Measurements from ENCODE around the gene MUTYH. TPM values are rescaled to one million over a fixed set of nuclear protein-coding genes. Genes with fewer than 3 reads are reported as not detected.

MUTYH gene
- total and polyA plus RNA-seq, 9 of the 15 experiments (the other 6 are each of a cell fraction or from before 2014, with no cell fraction given) = 3.4 to 53.5 (median 29.0) TPM

DNA sequence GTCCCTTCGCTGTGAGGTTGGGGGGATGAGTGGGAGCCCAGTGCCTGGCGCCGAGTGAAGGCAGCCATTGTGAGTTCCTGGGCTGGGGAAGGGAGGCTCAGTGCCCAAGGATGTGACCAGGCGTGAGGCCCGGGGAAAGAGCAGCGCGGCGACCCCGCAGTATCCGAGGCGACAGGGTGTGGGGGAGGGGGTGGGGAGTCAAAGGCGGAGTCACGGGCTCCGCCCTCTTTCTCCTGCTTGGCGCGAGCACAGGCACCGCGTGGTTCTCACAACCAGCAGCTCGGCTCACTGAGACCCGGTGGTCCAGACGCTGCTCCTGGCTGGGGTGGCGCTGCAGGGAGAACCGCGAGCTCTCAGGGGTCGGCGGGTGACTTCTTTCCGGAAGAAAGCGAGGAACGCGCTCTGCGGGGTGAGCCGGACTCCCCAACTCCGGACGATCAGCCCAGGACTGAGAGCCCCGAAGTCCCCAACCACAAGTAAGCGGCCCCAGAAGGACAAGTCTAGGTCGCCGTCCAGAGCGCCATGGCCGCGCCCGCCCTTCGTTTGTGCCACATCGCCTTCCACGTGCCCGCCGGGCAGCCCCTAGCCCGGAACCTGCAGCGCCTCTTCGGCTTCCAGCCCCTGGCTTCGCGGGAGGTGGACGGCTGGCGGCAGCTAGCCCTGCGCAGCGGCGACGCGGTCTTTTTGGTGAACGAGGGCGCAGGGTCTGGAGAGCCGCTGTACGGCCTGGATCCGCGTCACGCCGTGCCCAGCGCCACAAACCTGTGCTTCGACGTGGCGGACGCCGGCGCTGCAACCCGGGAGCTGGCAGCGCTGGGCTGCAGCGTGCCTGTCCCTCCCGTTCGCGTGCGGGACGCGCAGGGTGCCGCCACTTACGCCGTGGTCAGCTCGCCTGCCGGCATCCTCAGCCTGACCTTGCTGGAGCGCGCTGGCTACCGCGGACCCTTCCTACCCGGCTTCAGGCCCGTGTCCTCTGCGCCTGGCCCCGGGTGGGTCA, 13.3 kb downstream of the MUTYH start, which contains the start of gene HPDL:
Gene HPDL (plus strand): TSS at position 269 of the 997 bp plus-strand sequence. CDS start 254 bp downstream, at position 523.
- Histone ChIP-seq H3K4me2 (ENCODE audit: insufficient read depth, low read length) (no peak within 1 kb of the TSS), H3K9ac (ENCODE audit: insufficient read depth in 1 of 2, low read depth in 2 of 2, low read length in 2 of 2) (peak within 1 kb of the TSS in 1 of 2 experiments; percentile 37; a peak in 1 of 4 replicates), H3K36me3 (ENCODE audit: control insufficient read depth, insufficient read depth, low read length) (peaks cover 20% of the 10 kb centered on the region; the same call in 2 of the 3 replicates), H3K27me3 (ENCODE audit: control insufficient read depth in 2 of 2, insufficient read depth in 2 of 2, low read length in 2 of 2) (no peaks in the 10 kb centered on the region), H2AFZ (ENCODE audit: low read depth, low read length) (no peak within 1 kb of the TSS), H4K20me1 (replicated peaks; ENCODE audit: control insufficient read depth, insufficient read depth, low read length) (no peaks in the 10 kb centered on the region), H3K9me1 (ENCODE audit: control insufficient read depth, insufficient read depth, low read length) (peaks cover 3% of the 10 kb centered on the region), H3K4me3 (no peak within 1 kb of the TSS), H3K79me2 (ENCODE audit: control insufficient read depth, insufficient read depth, low read length) (no peaks in the 10 kb centered on the region), H3K4me1 (replicated peaks in 1 of 2; ENCODE audit: control insufficient read depth in 2 of 2, insufficient read depth in 2 of 2, low read length in 2 of 2) (peaks cover 6 to 36% of the 10 kb centered on the region in 2 experiments; a peak in 3 of 5 replicates), H3K9me3 (replicated peaks; ENCODE audit: control insufficient read depth, insufficient read depth, low read depth, low read length) (no peaks in the 10 kb centered on the region), H3K27ac (ENCODE audit: extremely low read depth, low read depth, low read length) (no peak within 1 kb of the TSS)
- intact Hi-C loops (cut with micrococcal nuclease) (no loop called here), in situ Hi-C loops (cut with MboI) (no loop called here)
- FAIRE-seq (no peak), DNase-seq (ENCODE audit: extremely low read depth in 1 of 4, low spot score in 3 of 4) (peak in 3 of 4 experiments; percentile 4 to 41 (median 29)), ATAC-seq (no peak)
- POLR2A ChIA-PET = interaction anchor here (0.7 to 3.7 kb wide), 7 partner anchors 9 to 605 kb away, joined by 3 to 26 read pairs (median 3); partner anchors contain the start of genes MUTYH and TOE1
- 92% methylated on average over 70 of the region's 96 CpGs for WGBS (ENCODE audit: insufficient coverage, low coverage, missing lambda C conversion rate)
- no TSS peak for BruUV-seq (replicated peaks)
- CTCF ChIA-PET (ENCODE audit: low intra/inter-chr PET ratio) = no interaction called here
- TF ChIP-seq, protein P1, sequence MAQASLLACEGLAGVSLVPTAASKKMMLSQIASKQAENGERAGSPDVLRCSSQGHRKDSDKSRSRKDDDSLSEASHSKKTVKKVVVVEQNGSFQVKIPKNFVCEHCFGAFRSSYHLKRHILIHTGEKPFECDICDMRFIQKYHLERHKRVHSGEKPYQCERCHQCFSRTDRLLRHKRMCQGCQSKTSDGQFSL (CRISPR knock-in tag; IDR thresholded peaks at IDR 0.05) = no peak
- TF ChIP-seq, protein P1 (tag; IDR thresholded peaks at IDR 0.05) = no peak
- no peak for TF ChIP-seq NFIX (CRISPR knock-in tag; IDR thresholded peaks at IDR 0.05; ENCODE audit: low read depth)
- TF ChIP-seq ZNF436 (CRISPR knock-in tag; IDR thresholded peaks at IDR 0.05) = no peak
- TF ChIP-seq, protein P2, sequence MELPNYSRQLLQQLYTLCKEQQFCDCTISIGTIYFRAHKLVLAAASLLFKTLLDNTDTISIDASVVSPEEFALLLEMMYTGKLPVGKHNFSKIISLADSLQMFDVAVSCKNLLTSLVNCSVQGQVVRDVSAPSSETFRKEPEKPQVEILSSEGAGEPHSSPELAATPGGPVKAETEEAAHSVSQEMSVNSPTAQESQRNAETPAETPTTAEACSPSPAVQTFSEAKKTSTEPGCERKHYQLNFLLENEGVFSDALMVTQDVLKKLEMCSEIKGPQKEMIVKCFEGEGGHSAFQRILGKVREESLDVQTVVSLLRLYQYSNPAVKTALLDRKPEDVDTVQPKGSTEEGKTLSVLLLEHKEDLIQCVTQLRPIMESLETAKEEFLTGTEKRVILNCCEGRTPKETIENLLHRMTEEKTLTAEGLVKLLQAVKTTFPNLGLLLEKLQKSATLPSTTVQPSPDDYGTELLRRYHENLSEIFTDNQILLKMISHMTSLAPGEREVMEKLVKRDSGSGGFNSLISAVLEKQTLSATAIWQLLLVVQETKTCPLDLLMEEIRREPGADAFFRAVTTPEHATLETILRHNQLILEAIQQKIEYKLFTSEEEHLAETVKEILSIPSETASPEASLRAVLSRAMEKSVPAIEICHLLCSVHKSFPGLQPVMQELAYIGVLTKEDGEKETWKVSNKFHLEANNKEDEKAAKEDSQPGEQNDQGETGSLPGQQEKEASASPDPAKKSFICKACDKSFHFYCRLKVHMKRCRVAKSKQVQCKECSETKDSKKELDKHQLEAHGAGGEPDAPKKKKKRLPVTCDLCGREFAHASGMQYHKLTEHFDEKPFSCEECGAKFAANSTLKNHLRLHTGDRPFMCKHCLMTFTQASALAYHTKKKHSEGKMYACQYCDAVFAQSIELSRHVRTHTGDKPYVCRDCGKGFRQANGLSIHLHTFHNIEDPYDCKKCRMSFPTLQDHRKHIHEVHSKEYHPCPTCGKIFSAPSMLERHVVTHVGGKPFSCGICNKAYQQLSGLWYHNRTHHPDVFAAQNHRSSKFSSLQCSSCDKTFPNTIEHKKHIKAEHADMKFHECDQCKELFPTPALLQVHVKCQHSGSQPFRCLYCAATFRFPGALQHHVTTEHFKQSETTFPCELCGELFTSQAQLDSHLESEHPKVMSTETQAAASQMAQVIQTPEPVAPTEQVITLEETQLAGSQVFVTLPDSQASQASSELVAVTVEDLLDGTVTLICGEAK (IDR thresholded peaks at IDR 0.05) = no peak
- TF ChIP-seq, protein P2 (CRISPR knock-in tag; IDR thresholded peaks at IDR 0.05) = no peak
- TF ChIP-seq, protein P3, sequence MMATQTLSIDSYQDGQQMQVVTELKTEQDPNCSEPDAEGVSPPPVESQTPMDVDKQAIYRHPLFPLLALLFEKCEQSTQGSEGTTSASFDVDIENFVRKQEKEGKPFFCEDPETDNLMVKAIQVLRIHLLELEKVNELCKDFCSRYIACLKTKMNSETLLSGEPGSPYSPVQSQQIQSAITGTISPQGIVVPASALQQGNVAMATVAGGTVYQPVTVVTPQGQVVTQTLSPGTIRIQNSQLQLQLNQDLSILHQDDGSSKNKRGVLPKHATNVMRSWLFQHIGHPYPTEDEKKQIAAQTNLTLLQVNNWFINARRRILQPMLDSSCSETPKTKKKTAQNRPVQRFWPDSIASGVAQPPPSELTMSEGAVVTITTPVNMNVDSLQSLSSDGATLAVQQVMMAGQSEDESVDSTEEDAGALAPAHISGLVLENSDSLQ (IDR thresholded peaks at IDR 0.05) = no peak
- TF ChIP-seq SMARCC2 (IDR thresholded peaks at IDR 0.05; ENCODE audit: low read depth) = no peak
- no peak for TF ChIP-seq CC2D1A (IDR thresholded peaks at IDR 0.05)

Data from K562 (cell line).